ENCODE measurements around the gene ZSCAN22.

DNA sequence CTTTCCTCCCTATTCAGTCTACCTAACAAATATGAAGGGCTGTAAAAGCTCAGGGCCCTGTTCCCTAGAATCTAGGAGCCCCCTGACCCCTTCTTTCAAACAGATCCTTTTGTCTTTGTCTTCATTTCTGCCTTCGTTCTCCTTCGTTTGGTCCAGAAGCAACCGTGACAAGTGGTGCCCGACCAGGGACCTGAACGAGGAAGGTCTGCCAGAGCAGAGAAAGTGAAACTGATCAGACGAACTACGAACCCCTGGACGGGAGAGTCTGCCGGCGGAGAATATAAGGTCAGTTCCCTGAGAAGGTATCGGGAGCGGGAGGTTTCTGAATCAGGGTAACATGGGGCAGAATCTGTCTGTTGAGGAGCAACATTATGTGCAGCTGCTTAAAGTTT is 20.9 kb upstream of the ZSCAN22 start:
- TF ChIP-seq CEBPB (IDR thresholded peaks at IDR 0.05) (no peak), EP300 (IDR thresholded peaks at IDR 0.05; ENCODE audit: borderline replicate concordance) (no peak)
